Measurements from ENCODE around the gene PLCXD3.

DNA sequence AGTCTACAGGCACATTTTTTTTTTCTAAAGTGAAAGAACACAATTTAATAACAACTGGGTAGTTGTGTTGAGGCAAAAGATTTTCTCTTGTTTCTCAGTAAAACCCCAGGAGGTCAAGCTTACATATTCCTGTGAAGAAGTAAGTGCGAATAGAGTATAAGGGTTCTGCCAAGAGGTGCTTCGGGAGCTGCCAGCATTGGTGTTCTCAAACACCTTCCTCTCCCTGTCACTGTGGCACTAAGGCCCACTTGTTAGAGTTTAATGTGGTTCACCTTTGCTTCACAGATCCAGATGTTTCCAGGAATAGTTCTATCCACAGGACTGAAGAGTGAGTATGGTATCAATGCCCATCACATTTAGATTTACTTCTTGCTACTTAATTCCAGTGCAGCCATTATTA is 205.3 kb downstream of the PLCXD3 start:
- TF ChIP-seq POLR2AphosphoS5 (IDR thresholded peaks at IDR 0.05; ENCODE audit: low read depth, low read length) (no peak), POLR2A (IDR thresholded peaks at IDR 0.05; ENCODE audit: low read depth, low read length) (no peak)

All from GM12892 (cell line).